ENCODE data around the gene TFE3. TPM values are rescaled to one million over a fixed set of nuclear protein-coding genes. Genes with fewer than 3 reads are reported as not detected.
A peak's percentile ranks its signal among the peaks of the same experiment; 100 is the strongest.

The TFE3 gene
- total RNA-seq, 2 donors from 2014 or later, result 24.9 to 71.9 TPM

GRCh38 chrX:49042581-49043219 lies 457 bp downstream of the TFE3 start:
- no peaks in the 10 kb centered on the region for H3K9me3 ChIP-seq
- H3K4me3 ChIP-seq, result peak overlapping the region; percentile 24 to 62
- ATAC-seq (no peak), DNase-seq (no peak)
- TF ChIP-seq POLR2A (IDR thresholded peaks at IDR 0.05), result no peak
- TF ChIP-seq CTCF (IDR thresholded peaks at IDR 0.05), result no peak
- 0% methylated on average over 5 to 9 of the region's 29 CpGs for WGBS, 2 donors
- H3K36me3 ChIP-seq (replicated peaks in 1 of 2; ENCODE audit: insufficient read depth in 1 of 2, low read depth in 2 of 2), result peaks cover 0 to 3% of the 10 kb centered on the region in 2 donors
- intact Hi-C loops (cut with DNase I), result no loop called here
- peaks cover 38% of the 10 kb centered on the region for H3K4me1 ChIP-seq
- H3K27me3 ChIP-seq, result no peaks in the 10 kb centered on the region
- peak overlapping the region; percentile 83 to 92 (median 88) for H3K27ac ChIP-seq

GRCh38 chrX:49041744-49042580 lies 1.2 kb downstream of the TFE3 start:
- Histone ChIP-seq H3K4me3 (no peak overlapping the region), H3K4me1 (peaks cover 38% of the 10 kb centered on the region), H3K27me3 (no peaks in the 10 kb centered on the region), H3K36me3 (replicated peaks in 1 of 2; ENCODE audit: insufficient read depth in 1 of 2, low read depth in 2 of 2) (peaks cover 0 to 3% of the 10 kb centered on the region in 2 donors), H3K27ac (peak overlapping the region; percentile 83 to 92 (median 88)), H3K9me3 (no peaks in the 10 kb centered on the region)
- DNase-seq, result no peak
- intact Hi-C loops (cut with DNase I), result no loop called here
- 11 to 15% methylated on average over 7 to 8 of the region's 10 CpGs for whole genome bisulfite sequencing, 2 donors
- TF ChIP-seq POLR2A (IDR thresholded peaks at IDR 0.05), result peak in 1 of 3 donors; percentile 11
- TF ChIP-seq CTCF (IDR thresholded peaks at IDR 0.05), result no peak
- ATAC-seq, result no peak

GRCh38 chrX:49040376-49040955 lies 2.7 kb downstream of the TFE3 start:
- intact Hi-C loops (cut with DNase I), result no loop called here
- WGBS, 2 donors, result 17 to 33% methylated on average over 6 of the region's 7 CpGs
- H3K27me3 ChIP-seq, result no peaks in the 10 kb centered on the region
- no peak overlapping the region for H3K4me3 ChIP-seq
- peaks cover 0 to 3% of the 10 kb centered on the region in 2 donors for H3K36me3 ChIP-seq (replicated peaks in 1 of 2; ENCODE audit: insufficient read depth in 1 of 2, low read depth in 2 of 2)
- DNase-seq (no peak), ATAC-seq (no peak)
- H3K9me3 ChIP-seq, result no peaks in the 10 kb centered on the region
- peaks cover 38% of the 10 kb centered on the region for H3K4me1 ChIP-seq
- TF ChIP-seq CTCF (IDR thresholded peaks at IDR 0.05) (no peak), POLR2A (IDR thresholded peaks at IDR 0.05) (no peak)
- H3K27ac ChIP-seq, result peak overlapping the region in 3 of 4 donors; percentile 54 to 66 (median 59)

DNA sequence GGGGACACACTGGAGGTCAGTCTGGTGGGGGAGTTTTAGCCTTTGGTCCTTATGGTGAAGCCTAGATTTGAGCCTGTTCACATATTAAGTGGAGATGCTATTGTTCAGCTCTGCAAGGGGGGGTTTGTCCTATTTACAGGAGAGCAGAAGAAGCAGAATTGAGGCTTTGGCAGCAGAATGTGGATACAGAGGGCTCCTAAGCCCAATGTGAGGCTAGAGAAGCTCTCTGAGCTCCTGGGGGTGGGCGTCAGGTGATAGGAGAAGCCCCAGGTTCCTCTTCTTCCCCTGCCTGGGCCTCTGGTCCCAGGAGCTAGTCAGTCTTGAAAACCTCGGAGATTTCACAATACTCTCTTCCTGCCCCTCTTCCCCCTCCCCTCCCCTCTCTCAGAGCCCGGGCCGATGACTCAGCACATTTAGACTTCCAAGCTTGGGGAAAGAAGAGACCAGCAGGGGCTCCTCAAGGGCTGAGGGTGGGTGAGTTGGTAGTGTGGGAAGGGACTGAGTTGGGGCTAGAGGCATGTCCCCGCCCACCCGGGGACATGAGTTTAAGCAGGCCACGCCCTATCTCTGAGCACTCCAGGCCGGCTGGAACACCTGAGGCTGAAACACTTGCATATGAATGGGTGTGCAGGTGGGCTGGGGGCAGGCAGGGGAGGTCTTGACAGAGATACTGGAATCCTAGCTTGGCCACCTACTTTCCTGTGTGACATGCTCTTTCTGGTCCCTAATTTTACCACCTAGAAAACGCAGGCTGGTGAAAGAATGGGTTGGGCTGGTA lies 3.4 kb downstream of the TFE3 start:
- Histone ChIP-seq H3K27me3 (no peaks in the 10 kb centered on the region), H3K4me1 (peaks cover 38% of the 10 kb centered on the region), H3K4me3 (no peak overlapping the region), H3K36me3 (replicated peaks in 1 of 2; ENCODE audit: insufficient read depth in 1 of 2, low read depth in 2 of 2) (peaks cover 0 to 3% of the 10 kb centered on the region in 2 donors), H3K9me3 (no peaks in the 10 kb centered on the region), H3K27ac (peak overlapping the region in 3 of 4 donors; percentile 59 to 68 (median 66))
- TF ChIP-seq CTCF (IDR thresholded peaks at IDR 0.05), result peak in 3 of 7 experiments; percentile 6 to 20 (median 8)
- no peak for TF ChIP-seq POLR2A (IDR thresholded peaks at IDR 0.05)
- ATAC-seq, result peak; percentile 18
- intact Hi-C loops (cut with DNase I), result no loop called here
- peak; percentile 63 to 77 (median 71) for DNase-seq
- 14 to 31% methylated on average over 4 to 5 of the region's 9 CpGs for WGBS, 2 donors

Measured in body of pancreas (tissue), 4 donors.